Stimulated activated CD8-positive, alpha-beta memory T cell treated with anti-CD3 and anti-CD28 coated beads, Interleukin-7, amount 100 ng/mL, for 4 hours (primary cell): Measurements from ENCODE around the gene BIRC6.

ENCODE experiments used
- DNase-seq, 2 donors: peaks; one replicate each; pipeline ENCODE4 v3.0.0-alpha.2; 2020; ENCODE audit warnings: low read depth in 2 of 2

BIRC6 gene

DNA sequence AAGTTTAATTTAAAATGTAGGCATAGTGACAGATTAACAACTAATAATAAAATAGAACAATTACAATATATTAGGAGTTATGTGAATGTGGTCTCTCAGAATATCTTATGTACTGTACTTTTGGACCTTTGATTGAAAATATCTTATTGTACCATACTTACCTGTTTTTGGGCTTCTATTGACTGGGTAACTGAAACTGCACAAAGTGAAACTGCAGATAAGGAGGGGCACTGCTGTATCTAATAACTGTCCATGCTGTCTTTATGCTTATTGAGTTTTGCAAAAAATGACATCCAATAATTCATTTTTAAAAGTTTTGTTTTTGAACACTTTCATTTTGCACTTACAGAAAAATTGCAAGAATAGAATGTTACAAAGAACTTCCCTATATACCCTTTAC, 19.9 kb downstream of the BIRC6 start:
- no peak for DNase-seq

DNA sequence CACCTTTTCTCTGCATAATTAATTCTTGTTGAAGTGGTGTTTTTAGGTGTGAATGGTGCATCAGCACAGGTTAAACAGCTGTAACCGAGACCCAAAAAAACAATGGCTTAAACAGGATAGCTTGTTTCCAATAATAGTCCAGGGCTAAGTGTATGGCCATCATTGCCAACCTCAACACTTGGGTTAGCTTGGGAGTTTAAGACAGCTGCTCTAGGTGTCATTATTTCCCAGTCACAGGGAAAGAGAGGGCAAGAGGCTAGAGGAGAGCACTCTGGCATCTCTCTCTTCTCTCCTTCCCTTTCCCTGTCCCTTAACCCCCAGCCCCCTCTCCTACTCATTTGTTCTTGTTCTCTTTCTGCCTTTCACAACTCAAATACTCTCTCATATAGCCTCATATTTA, 21.1 kb downstream of the BIRC6 start:
- DNase-seq: no peak

DNA sequence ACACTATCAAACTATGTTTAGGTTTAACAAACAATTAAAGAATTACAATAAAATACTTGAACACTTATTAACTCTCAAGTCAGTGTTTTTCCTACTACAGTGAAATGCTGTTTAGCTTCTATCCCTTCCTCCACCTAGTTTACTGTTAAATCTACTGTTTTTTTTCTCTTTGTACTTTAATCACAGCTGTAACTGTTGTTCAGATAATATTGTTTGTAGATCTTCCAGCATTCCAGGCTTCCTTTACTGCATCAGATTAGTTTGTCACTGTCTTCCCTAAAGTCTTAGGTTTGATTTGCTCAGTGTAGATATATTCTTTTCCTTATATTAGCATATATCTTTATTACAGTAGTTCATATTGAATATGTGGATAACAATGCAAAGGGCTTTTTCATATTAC, 22.5 kb downstream of the BIRC6 start:
- no peak for DNase-seq

DNA sequence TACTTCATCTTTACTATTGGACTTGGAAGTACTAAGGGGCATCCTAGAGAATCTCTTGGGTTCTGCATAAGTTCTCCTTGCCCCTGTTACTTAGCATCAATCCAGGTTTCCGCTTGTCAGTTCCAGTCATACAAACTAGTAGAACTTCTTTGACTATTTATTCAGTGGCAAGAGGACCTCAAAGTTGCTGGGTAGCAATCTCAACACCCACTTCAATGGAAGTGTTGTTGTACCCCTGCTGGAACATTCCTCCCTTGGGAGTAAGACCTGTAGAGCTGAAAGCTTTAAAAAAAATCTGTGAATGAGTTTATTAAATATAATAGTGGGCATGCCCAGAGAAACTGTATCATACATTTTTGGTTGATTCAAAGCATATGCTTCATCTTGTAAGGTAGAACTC, 27.0 kb downstream of the BIRC6 start:
- DNase-seq: no peak

DNA sequence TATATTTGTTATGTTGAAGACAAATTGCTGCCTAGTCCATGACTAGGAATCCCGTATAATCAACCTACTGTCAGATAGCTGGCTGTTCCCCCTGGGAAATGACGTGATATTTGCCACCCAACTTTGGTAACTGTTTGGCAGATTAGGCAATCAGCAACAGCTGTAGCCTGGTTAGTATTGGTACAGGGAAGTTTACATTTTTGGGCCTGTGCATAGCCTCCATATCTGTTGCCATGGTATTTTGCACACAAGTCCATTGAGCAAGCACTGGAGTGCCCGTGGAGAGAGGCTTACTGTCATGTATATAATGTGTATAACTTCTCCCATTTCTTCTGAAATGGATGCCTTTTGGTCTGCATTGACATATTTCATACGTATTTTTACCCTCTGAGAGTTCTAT, 27.7 kb downstream of the BIRC6 start:
- DNase-seq: no peak

DNA sequence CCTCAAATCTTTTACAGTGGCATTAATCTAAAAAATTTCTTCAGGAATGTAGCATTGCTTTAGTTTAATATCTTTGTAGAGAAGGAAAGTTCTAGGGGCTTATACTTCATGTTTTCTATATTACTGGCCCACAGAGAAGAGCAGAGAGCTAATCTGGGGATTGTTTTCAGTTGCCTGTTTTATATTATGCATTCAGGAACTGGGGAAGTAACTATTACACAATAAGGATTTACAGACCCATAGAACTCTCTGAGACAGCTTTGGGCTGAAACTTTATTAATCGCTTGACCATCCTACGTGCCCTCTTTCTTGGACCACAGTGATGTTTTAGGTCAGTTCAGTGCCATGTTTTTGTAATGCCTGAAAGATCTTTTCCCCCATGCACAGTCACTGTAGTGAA, 29.9 kb downstream of the BIRC6 start:
- no peak for DNase-seq

DNA sequence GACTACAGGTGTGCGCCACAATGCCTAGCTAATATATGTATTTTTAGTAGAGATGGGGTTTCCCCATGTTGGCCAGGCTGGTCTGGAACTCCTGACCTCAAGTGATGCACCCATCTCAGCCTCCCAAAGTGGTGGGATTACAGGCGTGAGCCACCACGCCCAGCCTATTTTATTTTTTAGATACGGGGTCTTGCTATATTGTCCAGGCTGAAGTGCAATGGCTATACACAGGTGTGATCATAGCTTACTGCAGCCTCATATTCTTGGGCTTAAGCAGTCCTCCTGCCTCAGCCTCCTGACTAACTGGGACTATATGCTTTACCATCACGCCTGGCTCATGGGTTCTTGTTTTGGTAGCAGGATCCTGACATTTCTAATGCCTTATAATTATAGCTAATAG, 42.4 kb downstream of the BIRC6 start:
- DNase-seq: no peak

DNA sequence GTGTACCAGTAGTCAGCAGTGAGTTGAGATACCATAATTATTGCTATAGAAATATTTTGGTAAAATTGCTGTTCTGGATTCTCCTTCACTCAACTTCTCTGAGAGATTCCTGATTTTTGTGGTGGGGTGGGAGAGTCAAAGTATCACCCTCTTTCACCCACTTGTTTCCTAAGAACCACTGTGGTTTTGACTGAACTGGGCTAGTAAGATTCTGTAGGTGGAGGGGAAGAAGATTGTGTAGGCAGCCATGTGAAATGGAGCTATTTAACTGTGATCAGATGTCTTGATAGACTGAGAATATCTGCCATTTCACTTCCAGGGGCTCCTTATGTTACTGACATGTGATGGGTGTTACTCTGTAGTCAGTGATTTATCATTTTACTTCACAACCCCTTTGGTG, 45.3 kb downstream of the BIRC6 start:
- DNase-seq: no peak

DNA sequence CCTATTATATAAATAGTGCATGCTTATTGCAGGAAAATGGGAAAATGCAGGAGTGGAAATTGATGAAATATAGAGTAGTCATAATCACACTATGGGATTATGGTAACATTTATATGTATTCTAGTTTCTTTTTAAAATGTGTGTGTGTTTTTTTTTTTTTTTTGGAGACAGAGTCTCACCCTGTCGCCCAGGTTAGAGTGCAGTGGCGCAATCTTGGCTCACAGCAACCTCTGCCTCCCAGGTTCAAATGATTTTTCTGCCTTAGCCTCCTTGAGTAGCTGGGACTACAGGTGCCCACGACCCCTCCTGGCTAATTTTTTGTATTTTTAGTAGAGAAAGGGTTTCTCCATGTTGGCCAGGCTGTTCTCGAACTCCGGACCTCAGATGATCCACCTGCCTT, 47.0 kb downstream of the BIRC6 start:
- no peak for DNase-seq

DNA sequence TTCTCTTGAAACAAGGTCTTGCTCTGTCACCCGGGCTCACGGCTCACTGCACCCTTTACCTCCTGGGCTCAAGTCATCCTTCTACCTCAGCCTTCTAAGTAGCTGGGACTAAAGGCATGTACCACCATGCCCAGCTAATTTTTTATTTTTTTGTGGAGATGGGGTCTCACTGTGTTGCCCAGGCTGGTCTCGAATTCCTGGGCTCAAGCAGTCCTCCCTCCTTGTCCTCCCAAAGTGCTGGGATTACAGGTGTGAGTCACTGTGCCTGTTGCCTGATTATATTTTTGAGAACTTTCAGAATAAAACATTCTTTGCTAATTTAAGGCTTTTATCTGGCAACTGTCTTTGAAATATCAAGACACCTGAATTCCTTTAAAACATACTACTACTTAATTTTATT, 47.9 kb downstream of the BIRC6 start:
- DNase-seq: no peak

DNA sequence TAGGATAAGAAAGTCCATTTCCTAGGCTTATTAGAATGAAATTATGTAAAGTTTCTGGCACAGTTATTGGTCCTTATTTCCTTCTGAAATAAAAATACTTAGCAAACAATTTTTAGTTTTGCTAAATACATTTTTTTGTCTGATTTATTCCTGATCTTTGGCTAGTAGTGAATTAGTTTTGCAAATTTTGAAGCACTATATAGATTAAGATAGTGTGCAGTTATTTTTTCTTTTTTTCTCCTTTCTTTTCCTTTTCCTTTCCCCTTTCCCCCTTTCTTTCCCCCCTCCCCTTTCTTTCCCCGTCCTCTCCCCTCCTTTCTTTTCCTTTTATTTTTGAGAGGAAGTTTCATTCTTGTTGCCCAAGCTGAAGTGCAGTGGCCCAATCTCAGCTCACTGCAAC, 59.7 kb downstream of the BIRC6 start:
- no peak for DNase-seq

DNA sequence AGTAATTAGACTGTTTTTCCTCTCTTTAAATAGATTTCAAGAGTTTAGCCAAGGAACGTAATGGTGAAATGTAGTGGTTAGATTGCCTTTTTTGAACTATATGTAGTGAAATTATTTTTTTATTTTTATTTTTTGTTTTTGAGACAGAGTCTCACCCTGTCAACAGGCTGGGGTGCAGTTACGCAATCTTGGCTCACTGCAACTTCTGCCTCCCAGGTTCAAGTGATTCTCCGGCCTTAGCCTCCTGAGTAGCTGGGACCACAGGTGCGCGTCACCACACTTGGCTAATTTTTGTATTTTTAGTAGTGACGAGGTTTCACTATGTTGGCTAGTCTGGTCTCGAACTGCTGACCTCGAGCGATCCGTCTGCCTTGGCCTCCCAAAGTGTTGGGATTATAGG, 60.8 kb downstream of the BIRC6 start:
- DNase-seq: no peak

DNA sequence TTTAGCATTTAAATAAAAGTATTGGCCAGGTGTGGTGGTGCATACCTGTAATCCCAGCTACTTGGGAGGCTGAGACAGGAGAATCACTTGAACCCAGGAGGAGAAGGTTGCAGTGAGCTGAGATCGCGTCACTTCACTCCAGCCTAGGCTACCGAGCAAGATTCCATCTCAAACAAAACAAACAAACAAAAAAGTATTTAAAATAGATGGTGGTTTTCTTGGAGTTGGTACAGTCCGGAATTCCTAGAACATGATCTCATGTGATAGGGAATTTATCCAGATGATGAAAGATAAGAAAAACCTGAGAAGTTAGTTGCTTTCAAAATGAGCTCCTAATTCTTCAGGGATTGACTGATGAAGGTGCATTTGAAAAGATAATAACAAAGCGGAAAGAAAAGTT, 62.0 kb downstream of the BIRC6 start:
- DNase-seq: no peak

DNA sequence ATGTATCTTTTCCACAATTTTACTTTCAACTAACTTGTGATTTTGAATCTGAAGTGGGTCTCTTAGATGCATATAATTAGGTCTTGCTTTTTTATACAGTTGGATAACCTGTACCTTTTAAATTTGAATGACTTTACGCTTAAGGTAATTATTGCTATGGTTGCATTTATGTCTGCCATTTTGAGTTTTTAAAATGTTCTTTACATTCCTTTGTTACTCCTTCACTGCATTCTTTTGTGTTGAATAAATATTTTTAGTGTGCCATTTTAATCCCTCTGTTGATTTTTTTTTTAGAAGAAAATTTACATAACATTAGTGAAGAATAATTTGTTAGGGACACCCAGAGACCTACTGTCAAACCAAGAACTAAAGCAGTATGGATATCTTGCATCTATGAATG, 65.3 kb downstream of the BIRC6 start:
- DNase-seq: no peak

DNA sequence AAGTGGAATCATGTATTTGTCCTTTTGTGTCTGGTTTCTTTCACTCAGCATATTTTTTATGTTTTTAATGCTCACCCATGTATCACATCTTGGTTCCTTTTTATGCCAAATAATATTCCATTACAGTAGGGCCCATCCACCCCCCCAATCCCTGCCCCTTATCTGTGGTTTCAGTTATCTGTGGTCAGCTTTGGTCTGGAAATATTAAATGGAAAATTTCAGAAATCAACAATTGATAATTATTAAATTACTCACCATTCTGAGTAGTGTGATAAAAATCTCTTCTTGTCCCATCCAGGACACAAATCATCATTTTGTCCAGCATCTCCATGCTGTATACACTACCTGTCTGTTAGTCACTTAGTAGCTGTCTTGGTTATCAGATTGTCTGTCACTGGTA, 66.7 kb downstream of the BIRC6 start:
- no peak for DNase-seq

DNA sequence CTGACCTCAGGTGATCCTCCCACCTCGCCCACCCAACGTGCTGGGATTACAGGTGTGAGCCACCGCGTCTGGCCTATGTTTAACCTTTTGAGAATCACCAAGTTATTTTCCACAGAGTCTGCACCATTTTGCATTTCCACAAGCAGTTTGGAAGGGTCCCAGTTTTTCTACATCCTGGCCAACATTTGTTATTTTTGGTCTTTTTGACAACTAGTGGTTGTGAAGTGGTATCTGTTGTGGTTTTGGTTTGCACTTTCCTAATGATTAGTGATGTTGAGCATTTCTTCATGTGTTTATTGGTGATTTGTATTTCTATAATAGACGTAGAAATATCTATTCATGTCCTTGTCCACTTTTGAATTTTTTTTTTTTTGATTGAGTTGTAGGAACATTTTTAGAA, 67.9 kb downstream of the BIRC6 start:
- no peak for DNase-seq

DNA sequence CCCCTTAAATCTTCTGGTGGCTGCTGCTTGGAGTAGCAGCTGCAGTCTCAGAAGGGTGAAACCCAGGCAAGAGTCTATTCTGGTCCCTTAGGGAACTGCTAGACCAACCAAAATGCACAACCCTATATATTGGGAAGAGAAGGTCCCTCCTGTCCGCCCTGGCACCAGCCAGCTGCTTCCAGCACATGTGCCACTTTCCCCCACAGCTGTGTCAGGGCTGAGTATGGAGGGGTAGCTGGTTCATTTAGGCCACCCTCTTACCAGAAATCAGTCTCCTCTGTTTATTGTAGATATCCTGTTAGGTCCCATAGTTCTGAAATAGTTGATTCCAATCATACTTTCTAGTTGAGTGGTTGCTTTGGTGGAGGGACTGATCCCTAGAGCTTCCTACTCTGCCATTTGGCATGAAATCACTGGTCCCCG, 68.9 kb downstream of the BIRC6 start:
- DNase-seq: no peak

DNA sequence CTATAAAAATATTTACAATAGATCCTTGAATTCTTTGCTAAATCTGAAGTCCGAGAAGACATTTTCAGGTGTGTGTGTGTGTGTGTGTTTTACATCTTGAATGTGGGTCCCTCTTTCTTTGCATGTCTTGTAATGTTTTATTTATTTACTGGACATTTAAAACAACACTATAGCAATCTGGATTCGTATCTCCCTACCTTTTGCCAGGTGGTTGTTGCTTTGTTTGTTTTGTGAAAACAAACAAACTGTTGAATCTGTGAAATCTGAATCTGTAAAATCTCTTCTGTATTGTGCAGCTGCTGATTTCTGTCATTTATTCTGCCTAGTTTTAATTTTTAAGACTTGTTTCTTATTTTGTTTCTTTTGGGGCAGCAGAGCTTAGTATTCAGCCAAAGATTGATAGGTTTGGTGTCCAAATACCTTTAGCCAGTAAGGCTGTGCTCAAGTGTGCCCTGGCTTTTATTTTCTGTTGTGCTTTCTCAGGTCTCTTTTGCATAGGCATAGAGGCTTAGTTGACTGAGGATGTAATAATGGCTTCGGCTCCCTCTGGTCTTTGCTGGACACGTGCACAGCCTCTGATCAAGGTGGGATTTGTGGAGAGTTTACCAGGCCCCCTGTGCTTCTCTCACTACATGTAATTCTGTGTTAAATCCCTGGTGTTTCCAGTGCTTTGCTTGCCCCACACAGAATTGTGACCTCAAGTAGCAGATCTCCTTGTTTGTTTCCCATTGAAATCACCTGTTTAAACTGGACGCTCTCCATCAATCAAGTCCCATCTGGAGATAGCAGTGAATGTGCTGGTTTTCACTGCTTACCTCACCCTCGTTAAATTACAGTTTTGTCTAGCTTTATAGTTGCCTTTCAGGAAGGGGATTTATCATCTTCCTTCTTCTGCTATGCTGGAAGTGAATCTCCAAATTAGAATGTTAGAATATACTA, 71.1 kb downstream of the BIRC6 start:
- no peak for DNase-seq

DNA sequence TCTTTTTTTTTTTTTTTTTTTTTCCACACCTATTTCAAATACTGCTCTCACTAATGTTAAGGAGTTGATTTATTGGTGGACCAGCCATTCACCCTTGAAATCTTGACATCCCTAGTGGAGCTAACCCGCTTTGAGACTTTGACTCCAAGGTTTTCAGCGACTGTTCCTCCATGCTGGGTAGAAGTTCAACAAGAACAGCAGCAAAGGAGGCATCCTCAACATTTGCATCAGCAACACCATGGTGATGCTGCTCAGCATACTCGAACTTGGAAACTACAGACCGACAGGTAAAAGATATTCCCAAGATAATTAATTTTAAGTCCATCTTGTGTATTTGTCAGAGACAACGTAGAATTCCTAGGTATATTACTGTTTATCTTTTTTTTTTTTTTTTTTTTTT, 74.0 kb downstream of the BIRC6 start:
- no peak for DNase-seq

DNA sequence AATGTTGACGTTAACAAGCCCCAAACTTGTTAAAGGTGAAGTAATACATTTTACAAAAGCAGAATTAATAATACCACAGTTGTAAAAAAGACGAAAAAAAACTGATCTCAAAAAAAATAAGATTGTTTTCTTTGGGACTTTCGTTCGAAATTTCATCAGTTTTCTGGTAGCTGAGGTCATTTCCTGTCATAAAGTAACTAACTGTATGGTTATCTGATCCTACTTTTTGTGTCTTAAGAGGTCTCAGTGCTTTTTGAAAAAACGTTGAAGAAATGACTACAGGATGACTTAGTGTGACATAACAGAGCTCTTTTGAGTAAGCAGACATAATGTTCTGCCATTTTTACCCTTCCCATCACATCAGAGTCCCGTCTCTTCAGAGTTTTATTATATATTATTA, 79.3 kb downstream of the BIRC6 start:
- no peak for DNase-seq

DNA sequence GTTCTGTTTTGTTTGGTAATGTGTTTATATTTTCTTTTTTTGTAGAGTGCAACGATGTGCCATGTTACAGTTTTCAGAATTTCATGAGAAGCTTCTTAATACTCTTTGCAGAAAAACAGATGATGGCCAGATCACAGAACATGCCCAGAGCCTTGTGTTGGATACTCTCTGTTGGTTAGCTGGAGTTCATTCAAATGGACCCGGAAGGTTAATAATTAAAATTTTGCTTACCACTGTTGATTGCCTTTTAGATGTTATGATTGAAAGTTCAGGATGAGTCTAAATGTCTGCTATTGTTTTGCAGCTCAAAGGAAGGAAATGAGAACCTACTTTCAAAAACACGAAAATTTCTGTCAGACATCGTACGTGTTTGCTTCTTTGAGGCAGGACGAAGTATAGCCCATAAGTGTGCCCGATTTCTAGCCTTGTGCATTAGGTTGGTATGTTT, 85.2 kb downstream of the BIRC6 start:
- no peak for DNase-seq

DNA sequence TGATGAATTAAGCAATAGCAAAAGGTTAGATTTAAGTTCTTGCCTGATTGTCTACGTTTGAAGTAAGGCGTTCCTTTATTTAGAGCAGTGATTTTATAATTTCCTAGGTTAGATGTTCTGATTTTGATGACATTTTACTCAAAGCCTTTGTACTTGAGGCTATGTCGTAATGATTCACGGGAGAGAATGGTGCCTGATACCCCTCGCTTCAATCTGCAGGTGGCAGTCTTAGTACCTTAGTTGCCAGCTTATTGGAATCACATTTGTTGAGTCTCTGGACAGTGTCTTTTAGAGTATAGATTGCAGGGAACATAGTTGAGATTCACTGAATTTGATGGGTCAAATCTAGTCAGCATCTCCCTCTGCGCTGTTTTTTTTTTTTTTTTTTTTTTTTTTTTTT, 89.5 kb downstream of the BIRC6 start:
- DNase-seq: no peak

DNA sequence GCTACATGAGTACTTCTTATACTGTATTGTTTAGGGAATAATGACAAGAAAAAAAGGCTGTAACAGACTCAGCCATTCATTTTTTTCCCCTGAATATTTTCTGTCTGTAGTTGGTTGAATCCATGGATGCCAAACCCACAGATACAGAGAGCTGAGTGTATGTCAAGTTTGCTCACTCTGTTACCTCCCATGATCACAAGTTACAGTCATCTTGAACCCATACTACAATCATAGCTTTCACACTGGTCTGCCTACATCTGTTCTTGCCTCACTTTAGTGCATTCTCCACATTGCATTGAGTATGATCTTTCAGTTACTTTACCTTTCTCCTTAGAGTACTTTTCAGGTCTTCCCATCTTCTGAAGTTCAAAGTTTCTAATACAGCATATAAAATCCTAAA, 94.0 kb downstream of the BIRC6 start:
- DNase-seq: no peak
